Measurements from ENCODE around the gene NR4A1. TPM values are rescaled to one million over a fixed set of nuclear protein-coding genes. Genes with fewer than 3 reads are reported as not detected.

Gene NR4A1
- total and polyA plus RNA-seq, 4 donors, result 21.2 to 96.6 (median 40.0) TPM

- no peaks in the 10 kb centered on the region for H3K9me3 ChIP-seq (ENCODE audit: control insufficient read depth, insufficient read depth, low read length)
- no peak overlapping the region for H3K27ac ChIP-seq (ENCODE audit: low read depth, low read length)
- no peak for DNase-seq (ENCODE audit: low read depth in 4 of 6, low spot score in 6 of 6)
- WGBS (ENCODE audit: insufficient coverage), result 74% methylated on average over 12 of the region's 12 CpGs
- H3K4me3 ChIP-seq (ENCODE audit: low read depth, low read length), result no peak overlapping the region
- H3K4me1 ChIP-seq (ENCODE audit: control insufficient read depth, insufficient read depth, low read length), result peaks cover 59% of the 10 kb centered on the region
- H3K36me3 ChIP-seq (ENCODE audit: control insufficient read depth, insufficient read depth, low read length), result no peaks in the 10 kb centered on the region
- peaks cover 8% of the 10 kb centered on the region for H3K27me3 ChIP-seq (ENCODE audit: control insufficient read depth, insufficient read depth, low read length)
These were observed 24.0 kb upstream of the NR4A1 start for GRCh38 chr12:52027085-52027843.

GRCh38 chr12:52029685-52030084 is 21.6 kb upstream of the NR4A1 start:
- Histone ChIP-seq H3K27ac (ENCODE audit: low read depth, low read length) (peak overlapping the region; percentile 67), H3K4me1 (ENCODE audit: control insufficient read depth, insufficient read depth, low read length) (peaks cover 56% of the 10 kb centered on the region)
- WGBS (ENCODE audit: insufficient coverage), result 23% methylated on average over 4 of the region's 4 CpGs

GRCh38 chr12:52032446-52032803 is 18.8 kb upstream of the NR4A1 start:
- whole genome bisulfite sequencing (ENCODE audit: insufficient coverage), result 7% methylated on average over 4 of the region's 5 CpGs
- DNase-seq (ENCODE audit: low read depth in 4 of 6, low spot score in 6 of 6), result peak in 2 of 6 donors; percentile 89 to 91
- Histone ChIP-seq H3K4me1 (ENCODE audit: control insufficient read depth, insufficient read depth, low read length) (peaks cover 52% of the 10 kb centered on the region), H3K4me3 (ENCODE audit: low read depth, low read length) (peak overlapping the region; percentile 28), H3K9me3 (ENCODE audit: control insufficient read depth, insufficient read depth, low read length) (no peaks in the 10 kb centered on the region), H3K27ac (ENCODE audit: low read depth, low read length) (peak overlapping the region; percentile 96), H3K36me3 (ENCODE audit: control insufficient read depth, insufficient read depth, low read length) (no peaks in the 10 kb centered on the region), H3K27me3 (ENCODE audit: control insufficient read depth, insufficient read depth, low read length) (no peaks in the 10 kb centered on the region)

More at GRCh38 chr12:52029685-52030084, 21.6 kb upstream of the NR4A1 start:
- DNase-seq (ENCODE audit: low read depth in 4 of 6, low spot score in 6 of 6), result peak in 3 of 6 donors; percentile 62 to 81 (median 77)
- Histone ChIP-seq H3K9me3 (ENCODE audit: control insufficient read depth, insufficient read depth, low read length) (no peaks in the 10 kb centered on the region), H3K4me3 (ENCODE audit: low read depth, low read length) (no peak overlapping the region), H3K27me3 (ENCODE audit: control insufficient read depth, insufficient read depth, low read length) (no peaks in the 10 kb centered on the region), H3K36me3 (ENCODE audit: control insufficient read depth, insufficient read depth, low read length) (no peaks in the 10 kb centered on the region)

- Histone ChIP-seq H3K9me3 (ENCODE audit: control insufficient read depth, insufficient read depth, low read length) (no peaks in the 10 kb centered on the region), H3K4me1 (ENCODE audit: control insufficient read depth, insufficient read depth, low read length) (peaks cover 57% of the 10 kb centered on the region), H3K36me3 (ENCODE audit: control insufficient read depth, insufficient read depth, low read length) (no peaks in the 10 kb centered on the region), H3K27ac (ENCODE audit: low read depth, low read length) (peak overlapping the region; percentile 96), H3K27me3 (ENCODE audit: control insufficient read depth, insufficient read depth, low read length) (no peaks in the 10 kb centered on the region), H3K4me3 (ENCODE audit: low read depth, low read length) (peak overlapping the region; percentile 45)
- under 1% methylated on average over 46 of the region's 48 CpGs for WGBS (ENCODE audit: insufficient coverage)
- DNase-seq (ENCODE audit: low read depth in 4 of 6, low spot score in 6 of 6), result peak in 5 of 6 donors; percentile 85 to 98 (median 90)
These were observed 18.3 kb upstream of the NR4A1 start for GRCh38 chr12:52032804-52033445.

GRCh38 chr12:52033446-52034140 is 17.6 kb upstream of the NR4A1 start:
- Histone ChIP-seq H3K9me3 (ENCODE audit: control insufficient read depth, insufficient read depth, low read length) (no peaks in the 10 kb centered on the region), H3K27me3 (ENCODE audit: control insufficient read depth, insufficient read depth, low read length) (no peaks in the 10 kb centered on the region), H3K4me1 (ENCODE audit: control insufficient read depth, insufficient read depth, low read length) (peaks cover 63% of the 10 kb centered on the region), H3K27ac (ENCODE audit: low read depth, low read length) (peak overlapping the region; percentile 96), H3K36me3 (ENCODE audit: control insufficient read depth, insufficient read depth, low read length) (no peaks in the 10 kb centered on the region), H3K4me3 (ENCODE audit: low read depth, low read length) (peak overlapping the region; percentile 45)
- 52% methylated on average over 7 of the region's 13 CpGs for WGBS (ENCODE audit: insufficient coverage)
- DNase-seq (ENCODE audit: low read depth in 4 of 6, low spot score in 6 of 6), result no peak

- no peaks in the 10 kb centered on the region for H3K36me3 ChIP-seq (ENCODE audit: control insufficient read depth, insufficient read depth, low read length)
- no peaks in the 10 kb centered on the region for H3K9me3 ChIP-seq (ENCODE audit: control insufficient read depth, insufficient read depth, low read length)
- DNase-seq (ENCODE audit: low read depth in 4 of 6, low spot score in 6 of 6), result no peak
- WGBS (ENCODE audit: insufficient coverage), result no CpG with 5 or more reads among the region's 4 CpGs
- H3K27me3 ChIP-seq (ENCODE audit: control insufficient read depth, insufficient read depth, low read length), result no peaks in the 10 kb centered on the region
- no peak overlapping the region for H3K27ac ChIP-seq (ENCODE audit: low read depth, low read length)
- H3K4me3 ChIP-seq (ENCODE audit: low read depth, low read length), result no peak overlapping the region
- H3K4me1 ChIP-seq (ENCODE audit: control insufficient read depth, insufficient read depth, low read length), result peaks cover 58% of the 10 kb centered on the region
These were observed 16.1 kb upstream of the NR4A1 start for GRCh38 chr12:52035190-52035589.

- Histone ChIP-seq H3K27ac (ENCODE audit: low read depth, low read length) (peak overlapping the region; percentile 83), H3K9me3 (ENCODE audit: control insufficient read depth, insufficient read depth, low read length) (no peaks in the 10 kb centered on the region), H3K36me3 (ENCODE audit: control insufficient read depth, insufficient read depth, low read length) (no peaks in the 10 kb centered on the region), H3K4me1 (ENCODE audit: control insufficient read depth, insufficient read depth, low read length) (peaks cover 52% of the 10 kb centered on the region), H3K4me3 (ENCODE audit: low read depth, low read length) (no peak overlapping the region), H3K27me3 (ENCODE audit: control insufficient read depth, insufficient read depth, low read length) (no peaks in the 10 kb centered on the region)
- no CpG with 5 or more reads among the region's 2 CpGs for WGBS (ENCODE audit: insufficient coverage)
- no peak for DNase-seq (ENCODE audit: low read depth in 4 of 6, low spot score in 6 of 6)
These were observed 15.3 kb upstream of the NR4A1 start for GRCh38 chr12:52035926-52036325.

- H3K9me3 ChIP-seq (ENCODE audit: control insufficient read depth, insufficient read depth, low read length), result no peaks in the 10 kb centered on the region
- H3K4me3 ChIP-seq (ENCODE audit: low read depth, low read length), result peak overlapping the region; percentile 42
- 9% methylated on average over 53 of the region's 53 CpGs for WGBS (ENCODE audit: insufficient coverage)
- H3K27ac ChIP-seq (ENCODE audit: low read depth, low read length), result peak overlapping the region; percentile 83
- peak in 2 of 6 donors; percentile 83 to 92 for DNase-seq (ENCODE audit: low read depth in 4 of 6, low spot score in 6 of 6)
- H3K27me3 ChIP-seq (ENCODE audit: control insufficient read depth, insufficient read depth, low read length), result no peaks in the 10 kb centered on the region
- peaks cover 5% of the 10 kb centered on the region for H3K36me3 ChIP-seq (ENCODE audit: control insufficient read depth, insufficient read depth, low read length)
- peaks cover 57% of the 10 kb centered on the region for H3K4me1 ChIP-seq (ENCODE audit: control insufficient read depth, insufficient read depth, low read length)
These were observed 14.6 kb upstream of the NR4A1 start for GRCh38 chr12:52036587-52037171.

- Histone ChIP-seq H3K4me3 (ENCODE audit: low read depth, low read length) (peak overlapping the region; percentile 73), H3K4me1 (ENCODE audit: control insufficient read depth, insufficient read depth, low read length) (peaks cover 56% of the 10 kb centered on the region), H3K27ac (ENCODE audit: low read depth, low read length) (peak overlapping the region; percentile 57), H3K36me3 (ENCODE audit: control insufficient read depth, insufficient read depth, low read length) (peaks cover 12% of the 10 kb centered on the region), H3K27me3 (ENCODE audit: control insufficient read depth, insufficient read depth, low read length) (no peaks in the 10 kb centered on the region), H3K9me3 (ENCODE audit: control insufficient read depth, insufficient read depth, low read length) (no peaks in the 10 kb centered on the region)
- peak in 2 of 6 donors; percentile 61 to 66 for DNase-seq (ENCODE audit: low read depth in 4 of 6, low spot score in 6 of 6)
- WGBS (ENCODE audit: insufficient coverage), result under 1% methylated on average over 59 of the region's 59 CpGs
These were observed 13.9 kb upstream of the NR4A1 start for GRCh38 chr12:52037248-52037861.

Measured in spinal cord (tissue), 10 donors.